GM23338 (cell line): ENCODE results near the gene ATP1B2. TPM values are rescaled to one million over a fixed set of nuclear protein-coding genes. Genes with fewer than 3 reads are reported as not detected.

Experiments used
- ATAC-seq: fragments of 200-7000 bp; cut with Tn5 transposase; 3 replicates; pipeline ENCODE4 v1.9.1; 2020
- DNase-seq: peaks from one replicate; pipeline ENCODE4 v3.0.0-alpha.2; 2015; ENCODE audit warnings: low spot score
- H2AFZ ChIP-seq: fragments of 200-600 bp; sonication (generic); 2 replicates; pipeline ENCODE4 v1.8.0; 2016; ENCODE audit warnings: antibody characterized with exemption, mild to moderate bottlenecking, moderate library complexity
- H3F3A ChIP-seq: fragments of 200-600 bp; sonication (generic); replicated peaks from 2 replicates; pipeline ENCODE4 v1.8.0; 2017; ENCODE audit warnings: antibody characterized with exemption, mixed run types, low read depth
- H3K27ac ChIP-seq: fragments of 200-600 bp; sonication (generic); 2 replicates; pipeline ENCODE4 v1.6.1; 2016; ENCODE audit warnings: low read depth
- H3K27me3 ChIP-seq: fragments of 200-600 bp; sonication (generic); 2 replicates; pipeline ENCODE4 v1.8.0; 2016; ENCODE audit warnings: mild to moderate bottlenecking, mixed run types, moderate library complexity; ENCODE audit not compliant: insufficient read depth
- H3K36me3 ChIP-seq: fragments of 200-600 bp; sonication (generic); 2 replicates; pipeline ENCODE4 v1.8.0; 2016; ENCODE audit warnings: mild to moderate bottlenecking; ENCODE audit not compliant: insufficient read depth
- H3K4me1 ChIP-seq: fragments of 200-600 bp; sonication (generic); 2 replicates; pipeline ENCODE4 v1.8.0; 2016; ENCODE audit warnings: mild to moderate bottlenecking, moderate library complexity; ENCODE audit not compliant: insufficient read depth
- H3K4me2 ChIP-seq: fragments of 200-600 bp; sonication (generic); 2 replicates; pipeline ENCODE4 v1.7.1; 2017; ENCODE audit warnings: mixed run types
- H3K4me3 ChIP-seq: fragments of 200-600 bp; sonication (generic); 2 replicates; pipeline ENCODE4 v1.6.1; 2016; ENCODE audit warnings: mixed run types
- H3K79me2 ChIP-seq: fragments of 200-600 bp; sonication (generic); replicated peaks from 2 replicates; pipeline ENCODE4 v1.8.0; 2017; ENCODE audit warnings: mild to moderate bottlenecking; ENCODE audit not compliant: insufficient read depth
- H3K9me2 ChIP-seq: fragments of 200-600 bp; sonication (generic); 2 replicates; pipeline ENCODE4 v1.8.0; 2017; ENCODE audit not compliant: insufficient read depth
- H4K20me1 ChIP-seq: fragments of 200-600 bp; sonication (generic); replicated peaks from 2 replicates; pipeline ENCODE4 v1.8.0; 2017; ENCODE audit warnings: mild to moderate bottlenecking; ENCODE audit not compliant: insufficient read depth
- H3K27ac Mint-ChIP-seq: 2 replicates; pipeline ENCODE4 v1.8.0; 2020; ENCODE audit warnings: inconsistent platforms, mild to moderate bottlenecking, moderate library complexity, mixed read lengths
- H3K27me3 Mint-ChIP-seq: 3 replicates; pipeline ENCODE4 v1.8.0; 2022; ENCODE audit warnings: low read depth, mild to moderate bottlenecking, moderate library complexity, mixed read lengths, inconsistent platforms; ENCODE audit not compliant: insufficient read depth, poor library complexity
- H3K36me3 Mint-ChIP-seq: 3 replicates; pipeline ENCODE4 v1.8.0; 2021; ENCODE audit warnings: low read depth, mild to moderate bottlenecking, inconsistent platforms, moderate library complexity, mixed read lengths
- H3K4me1 Mint-ChIP-seq: 3 replicates; pipeline ENCODE4 v1.8.0; 2020; ENCODE audit warnings: mild to moderate bottlenecking, inconsistent platforms, mixed read lengths
- H3K4me3 Mint-ChIP-seq: 3 replicates; pipeline ENCODE4 v1.8.0; 2021; ENCODE audit warnings: moderate library complexity, mild to moderate bottlenecking, inconsistent platforms, mixed read lengths
- H3K9me3 Mint-ChIP-seq: 3 replicates; pipeline ENCODE4 v1.8.0; 2020; ENCODE audit warnings: moderate library complexity, mild to moderate bottlenecking, inconsistent platforms, mixed read lengths
- CTCF ChIP-seq, 2 experiments: fragments of 200-600 bp in 1 of 2; sonication (generic) in 1 of 2; conservative IDR thresholded peaks; 2 replicates each; pipeline versions ENCODE4 v1.5.1 to v1.6.1; 2016 to 2017; ENCODE audit warnings: antibody characterized with exemption in 2 of 2, low read depth in 2 of 2, mild to moderate bottlenecking in 2 of 2, moderate library complexity in 1 of 2
- REST ChIP-seq: IDR thresholded peaks from one replicate; pipeline ENCODE4 v1.6.1; 2018; ENCODE audit warnings: antibody characterized with exemption; ENCODE audit not compliant: unreplicated experiment
- polyA plus RNA-seq: library from polyadenylated mRNA; unstranded; fragments of >200 nt; fragmentation: Nextera tagmentation; extraction: Ambion mirVana; gene quantifications from 2 replicates; pipeline ENCODE4 v1.2.1, GENCODE V29; 2016
- total RNA-seq: library from RNA; depleted of rRNA; stranded (reverse); fragments of >200 nt; shearing (Covaris generic); gene quantifications from 2 replicates; pipeline ENCODE4 v1.2.3, GENCODE V29; 2014
- TF ChIP-seq, protein P1 (sequence below): fragments of 250-450 bp; sonication (Bioruptor Pico); IDR thresholded peaks from 2 replicates; pipeline ENCODE4 v1.5.0; 2020; ENCODE audit warnings: mild to moderate bottlenecking, moderate library complexity

ATP1B2 gene
- total and polyA plus RNA-seq, 2 experiments from 2014 or later = 14.9 to 33.1 TPM

DNA sequence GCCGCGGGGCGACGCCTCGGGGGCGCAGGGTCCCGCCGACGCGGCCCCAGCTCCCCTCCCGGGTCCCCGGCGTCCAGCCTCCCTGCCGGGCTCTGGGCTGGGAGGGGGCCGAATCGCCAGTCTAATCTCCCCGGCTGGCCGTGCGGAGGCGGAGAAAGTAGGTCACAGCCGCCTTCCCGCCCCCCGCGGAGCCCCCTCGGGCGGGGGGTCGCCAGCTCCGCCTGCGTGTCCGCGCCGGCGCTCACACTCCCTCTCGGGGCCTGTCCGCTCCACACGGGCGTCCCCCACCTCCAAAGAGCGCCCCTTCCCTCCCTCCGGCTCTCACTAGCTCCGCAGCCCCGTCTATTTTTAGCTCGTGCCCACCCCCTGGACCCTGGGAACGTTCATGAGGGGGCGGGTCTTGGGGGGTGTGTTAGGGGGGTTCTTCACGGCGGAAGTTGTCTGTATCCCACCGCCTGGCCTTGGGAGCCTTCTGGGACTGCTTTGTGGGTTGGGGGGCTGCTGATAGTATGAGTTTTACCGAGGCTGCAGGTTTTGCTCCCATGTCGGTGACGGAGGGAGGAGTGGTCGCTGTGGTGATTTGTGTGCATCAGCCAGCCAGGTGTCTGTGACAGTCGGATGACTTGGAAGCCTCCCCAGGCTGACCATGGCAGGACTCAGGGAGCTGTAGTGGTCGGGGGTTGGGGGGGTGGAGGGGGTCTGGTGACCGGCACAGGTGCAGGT lies 1.1 kb downstream of the ATP1B2 start:
- no peaks in the 10 kb centered on the region for H4K20me1 ChIP-seq
- Mint-ChIP-seq H3K36me3 (peaks cover 30% of the 10 kb centered on the region), H3K9me3 (no peaks in the 10 kb centered on the region; the same call in 2 of the 3 replicates), H3K27me3 (peaks cover 37% of the 10 kb centered on the region), H3K4me3 (peak overlapping the region; percentile 84), H3K4me1 (peaks cover 35% of the 10 kb centered on the region), H3K27ac (no peak overlapping the region)
- DNase-seq (peak; percentile 57), ATAC-seq (peak; percentile 21)
- no peaks in the 10 kb centered on the region; the same call in 1 of the 2 replicates for H3K9me2 ChIP-seq
- H3K79me2 ChIP-seq = no peaks in the 10 kb centered on the region
- peak overlapping the region; percentile 86; the same call in 1 of the 2 replicates for H2AFZ ChIP-seq
- peak overlapping the region; percentile 90 for H3K4me3 ChIP-seq
- TF ChIP-seq REST = no peak
- TF ChIP-seq CTCF (conservative IDR thresholded peaks at IDR 0.05; ENCODE audit: low read depth in 2 of 2) = no peak
- TF ChIP-seq, protein P1, sequence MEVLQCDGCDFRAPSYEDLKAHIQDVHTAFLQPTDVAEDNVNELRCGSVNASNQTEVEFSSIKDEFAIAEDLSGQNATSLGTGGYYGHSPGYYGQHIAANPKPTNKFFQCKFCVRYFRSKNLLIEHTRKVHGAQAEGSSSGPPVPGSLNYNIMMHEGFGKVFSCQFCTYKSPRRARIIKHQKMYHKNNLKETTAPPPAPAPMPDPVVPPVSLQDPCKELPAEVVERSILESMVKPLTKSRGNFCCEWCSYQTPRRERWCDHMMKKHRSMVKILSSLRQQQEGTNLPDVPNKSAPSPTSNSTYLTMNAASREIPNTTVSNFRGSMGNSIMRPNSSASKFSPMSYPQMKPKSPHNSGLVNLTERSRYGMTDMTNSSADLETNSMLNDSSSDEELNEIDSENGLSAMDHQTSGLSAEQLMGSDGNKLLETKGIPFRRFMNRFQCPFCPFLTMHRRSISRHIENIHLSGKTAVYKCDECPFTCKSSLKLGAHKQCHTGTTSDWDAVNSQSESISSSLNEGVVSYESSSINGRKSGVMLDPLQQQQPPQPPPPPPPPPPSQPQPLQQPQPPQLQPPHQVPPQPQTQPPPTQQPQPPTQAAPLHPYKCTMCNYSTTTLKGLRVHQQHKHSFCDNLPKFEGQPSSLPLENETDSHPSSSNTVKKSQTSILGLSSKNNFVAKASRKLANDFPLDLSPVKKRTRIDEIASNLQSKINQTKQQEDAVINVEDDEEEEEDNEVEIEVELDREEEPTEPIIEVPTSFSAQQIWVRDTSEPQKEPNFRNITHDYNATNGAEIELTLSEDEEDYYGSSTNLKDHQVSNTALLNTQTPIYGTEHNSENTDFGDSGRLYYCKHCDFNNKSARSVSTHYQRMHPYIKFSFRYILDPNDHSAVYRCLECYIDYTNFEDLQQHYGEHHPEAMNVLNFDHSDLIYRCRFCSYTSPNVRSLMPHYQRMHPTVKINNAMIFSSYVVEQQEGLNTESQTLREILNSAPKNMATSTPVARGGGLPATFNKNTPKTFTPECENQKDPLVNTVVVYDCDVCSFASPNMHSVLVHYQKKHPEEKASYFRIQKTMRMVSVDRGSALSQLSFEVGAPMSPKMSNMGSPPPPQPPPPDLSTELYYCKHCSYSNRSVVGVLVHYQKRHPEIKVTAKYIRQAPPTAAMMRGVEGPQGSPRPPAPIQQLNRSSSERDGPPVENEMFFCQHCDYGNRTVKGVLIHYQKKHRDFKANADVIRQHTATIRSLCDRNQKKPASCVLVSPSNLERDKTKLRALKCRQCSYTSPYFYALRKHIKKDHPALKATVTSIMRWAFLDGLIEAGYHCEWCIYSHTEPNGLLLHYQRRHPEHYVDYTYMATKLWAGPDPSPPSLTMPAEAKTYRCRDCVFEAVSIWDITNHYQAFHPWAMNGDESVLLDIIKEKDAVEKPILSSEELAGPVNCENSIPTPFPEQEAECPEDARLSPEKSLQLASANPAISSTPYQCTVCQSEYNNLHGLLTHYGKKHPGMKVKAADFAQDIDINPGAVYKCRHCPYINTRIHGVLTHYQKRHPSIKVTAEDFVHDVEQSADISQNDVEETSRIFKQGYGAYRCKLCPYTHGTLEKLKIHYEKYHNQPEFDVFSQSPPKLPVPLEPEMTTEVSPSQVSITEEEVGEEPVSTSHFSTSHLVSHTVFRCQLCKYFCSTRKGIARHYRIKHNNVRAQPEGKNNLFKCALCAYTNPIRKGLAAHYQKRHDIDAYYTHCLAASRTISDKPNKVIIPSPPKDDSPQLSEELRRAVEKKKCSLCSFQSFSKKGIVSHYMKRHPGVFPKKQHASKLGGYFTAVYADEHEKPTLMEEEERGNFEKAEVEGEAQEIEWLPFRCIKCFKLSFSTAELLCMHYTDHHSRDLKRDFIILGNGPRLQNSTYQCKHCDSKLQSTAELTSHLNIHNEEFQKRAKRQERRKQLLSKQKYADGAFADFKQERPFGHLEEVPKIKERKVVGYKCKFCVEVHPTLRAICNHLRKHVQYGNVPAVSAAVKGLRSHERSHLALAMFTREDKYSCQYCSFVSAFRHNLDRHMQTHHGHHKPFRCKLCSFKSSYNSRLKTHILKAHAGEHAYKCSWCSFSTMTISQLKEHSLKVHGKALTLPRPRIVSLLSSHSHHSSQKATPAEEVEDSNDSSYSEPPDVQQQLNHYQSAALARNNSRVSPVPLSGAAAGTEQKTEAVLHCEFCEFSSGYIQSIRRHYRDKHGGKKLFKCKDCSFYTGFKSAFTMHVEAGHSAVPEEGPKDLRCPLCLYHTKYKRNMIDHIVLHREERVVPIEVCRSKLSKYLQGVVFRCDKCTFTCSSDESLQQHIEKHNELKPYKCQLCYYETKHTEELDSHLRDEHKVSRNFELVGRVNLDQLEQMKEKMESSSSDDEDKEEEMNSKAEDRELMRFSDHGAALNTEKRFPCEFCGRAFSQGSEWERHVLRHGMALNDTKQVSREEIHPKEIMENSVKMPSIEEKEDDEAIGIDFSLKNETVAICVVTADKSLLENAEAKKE (CRISPR knock-in tag) = no peak
- peak overlapping the region; percentile 99 for H3K4me2 ChIP-seq
- peaks cover 20% of the 10 kb centered on the region for H3K4me1 ChIP-seq
- no peak overlapping the region for H3K27ac ChIP-seq
- no peaks in the 10 kb centered on the region for H3K36me3 ChIP-seq
- peaks cover 9% of the 10 kb centered on the region for H3F3A ChIP-seq
- H3K27me3 ChIP-seq = peaks cover 31% of the 10 kb centered on the region
